ENCODE measurements around the gene SCGB2A2. TPM values are rescaled to one million over a fixed set of nuclear protein-coding genes. Genes with fewer than 3 reads are reported as not detected.

The SCGB2A2 gene
- not detected in 2 replicates for polyA plus RNA-seq (2013)

DNA sequence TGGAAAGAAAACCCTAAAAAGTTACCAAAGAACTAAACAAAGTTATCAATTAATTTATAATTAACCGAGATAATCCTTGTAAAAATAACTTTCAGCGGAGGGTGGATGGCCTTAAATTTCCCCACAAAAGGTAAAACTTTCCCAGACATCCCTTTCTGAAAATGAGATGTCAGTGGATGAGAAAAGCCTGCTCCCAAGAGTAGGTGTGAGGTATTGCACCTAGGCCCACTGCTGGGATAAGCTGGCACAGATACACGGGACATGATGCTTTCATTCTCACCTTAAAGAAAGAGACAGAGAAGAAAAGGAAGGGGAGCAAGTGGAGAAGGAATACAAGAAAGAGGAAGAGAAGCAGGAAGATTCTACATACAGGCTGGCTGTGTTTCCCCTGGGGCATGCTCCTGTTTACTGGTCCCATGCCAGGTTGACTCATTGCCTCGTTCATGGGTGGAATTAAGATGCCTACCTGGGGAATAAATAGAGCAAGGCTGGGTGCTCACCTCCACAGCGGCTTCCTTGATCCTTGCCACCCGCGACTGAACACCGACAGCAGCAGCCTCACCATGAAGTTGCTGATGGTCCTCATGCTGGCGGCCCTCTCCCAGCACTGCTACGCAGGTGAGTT, at the start of gene SCGB2A2:
TSS of gene SCGB2A2 (plus strand) at position 505 of the 625 bp plus-strand sequence. CDS start at position 564, 59 bp downstream.
- no peak within 1 kb of the TSS for H3K23ac ChIP-seq (ENCODE audit: low read length)
- H3K27ac ChIP-seq (ENCODE audit: low read depth, low read length) = no peak within 1 kb of the TSS
- no peaks in the 10 kb centered on the region for H3K27me3 ChIP-seq (ENCODE audit: insufficient read depth, low read length)
- H3K36me3 ChIP-seq (ENCODE audit: control insufficient read depth in 1 of 2, insufficient read depth in 2 of 2, low read length in 2 of 2) = no peaks in the 10 kb centered on the region
- no peak within 1 kb of the TSS for H3K4me3 ChIP-seq (ENCODE audit: low read depth, low read length)
- no peak within 1 kb of the TSS for H2BK5ac ChIP-seq (ENCODE audit: low read depth, low read length, poor library complexity)
- no peaks in the 10 kb centered on the region for H3K79me2 ChIP-seq (ENCODE audit: control insufficient read depth, insufficient read depth, low read length, poor library complexity)
- no peak within 1 kb of the TSS for H4K12ac ChIP-seq (ENCODE audit: low read depth, low read length)
- no peak within 1 kb of the TSS for H3K9ac ChIP-seq (ENCODE audit: low read length)
- no peak within 1 kb of the TSS for H4K8ac ChIP-seq (ENCODE audit: low read depth, low read length)
- no peak within 1 kb of the TSS for H2BK120ac ChIP-seq (ENCODE audit: insufficient read depth, low read length, poor library complexity)
- no peak for DNase-seq
- H3K79me1 ChIP-seq (ENCODE audit: low read length) = no peaks in the 10 kb centered on the region
- WGBS (ENCODE audit: extremely low coverage, insufficient coverage, insufficient read length) = no CpG with 5 or more reads among the region's 10 CpGs
- H2BK12ac ChIP-seq (ENCODE audit: low read length) = no peak within 1 kb of the TSS
- no peak within 1 kb of the TSS for H3K18ac ChIP-seq (ENCODE audit: low read length)
- no peak within 1 kb of the TSS for H4K91ac ChIP-seq (ENCODE audit: low read depth, low read length)
- no peaks in the 10 kb centered on the region for H3K4me1 ChIP-seq (ENCODE audit: control insufficient read depth in 1 of 2, insufficient read depth in 2 of 2, low read length in 2 of 2)
- H2AFZ ChIP-seq (ENCODE audit: insufficient read depth, low read length, poor library complexity) = no peak within 1 kb of the TSS
- peaks cover 2% of the 10 kb centered on the region for H3K9me3 ChIP-seq (ENCODE audit: insufficient read depth, low read depth, low read length)
- no peak within 1 kb of the TSS for H3K4me2 ChIP-seq (ENCODE audit: low read length)
- no peak within 1 kb of the TSS for H3K4ac ChIP-seq (ENCODE audit: low read depth, low read length)
- no peak within 1 kb of the TSS for H3K14ac ChIP-seq (ENCODE audit: low read length)
- no peak within 1 kb of the TSS for H2AK5ac ChIP-seq (ENCODE audit: low read length)

DNA sequence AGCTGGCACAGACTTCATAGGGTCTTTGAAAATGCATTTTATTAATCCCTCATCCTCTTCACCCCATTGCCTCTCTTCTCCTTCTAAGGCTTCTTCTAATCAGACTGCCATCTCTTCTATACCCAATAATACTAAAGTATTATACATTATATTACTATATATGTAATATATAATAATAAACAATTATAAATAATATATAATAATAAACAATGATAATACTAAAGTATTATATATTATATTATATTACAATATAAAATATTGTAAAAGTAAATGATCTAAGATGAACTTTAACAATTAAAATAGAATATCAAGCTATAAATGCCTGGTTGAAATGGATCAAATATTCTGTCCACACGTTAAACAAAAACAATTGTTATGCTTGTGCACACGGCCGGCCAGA, 48.5 kb upstream of the SCGB2A2 start:
- no peaks in the 10 kb centered on the region for H3K79me1 ChIP-seq (ENCODE audit: low read length)
- H3K14ac ChIP-seq (ENCODE audit: low read length) = no peak overlapping the region
- no peak overlapping the region for H3K27ac ChIP-seq (ENCODE audit: low read depth, low read length)
- H3K4me3 ChIP-seq (ENCODE audit: low read depth, low read length) = no peak overlapping the region
- no peak overlapping the region for H3K4ac ChIP-seq (ENCODE audit: low read depth, low read length)
- no peak overlapping the region for H3K18ac ChIP-seq (ENCODE audit: low read length)
- H2BK5ac ChIP-seq (ENCODE audit: low read depth, low read length, poor library complexity) = no peak overlapping the region
- no peak for DNase-seq
- no peaks in the 10 kb centered on the region for H3K36me3 ChIP-seq (ENCODE audit: control insufficient read depth in 1 of 2, insufficient read depth in 2 of 2, low read length in 2 of 2)
- H3K79me2 ChIP-seq (ENCODE audit: control insufficient read depth, insufficient read depth, low read length, poor library complexity) = no peaks in the 10 kb centered on the region
- no peak overlapping the region for H3K4me2 ChIP-seq (ENCODE audit: low read length)
- H4K91ac ChIP-seq (ENCODE audit: low read depth, low read length) = no peak overlapping the region
- no peaks in the 10 kb centered on the region for H3K9me3 ChIP-seq (ENCODE audit: insufficient read depth, low read depth, low read length)
- no peaks in the 10 kb centered on the region for H3K27me3 ChIP-seq (ENCODE audit: insufficient read depth, low read length)
- H2AFZ ChIP-seq (ENCODE audit: insufficient read depth, low read length, poor library complexity) = no peak overlapping the region
- H4K8ac ChIP-seq (ENCODE audit: low read depth, low read length) = no peak overlapping the region
- H3K4me1 ChIP-seq (ENCODE audit: control insufficient read depth in 1 of 2, insufficient read depth in 2 of 2, low read length in 2 of 2) = no peaks in the 10 kb centered on the region
- no peak overlapping the region for H2BK12ac ChIP-seq (ENCODE audit: low read length)
- WGBS (ENCODE audit: extremely low coverage, insufficient coverage, insufficient read length) = no CpG with 5 or more reads among the region's 3 CpGs
- H2AK5ac ChIP-seq (ENCODE audit: low read length) = no peak overlapping the region
- no peak overlapping the region for H3K9ac ChIP-seq (ENCODE audit: low read length)
- no peak overlapping the region for H2BK120ac ChIP-seq (ENCODE audit: insufficient read depth, low read length, poor library complexity)
- H4K12ac ChIP-seq (ENCODE audit: low read depth, low read length) = no peak overlapping the region
- no peak overlapping the region for H3K23ac ChIP-seq (ENCODE audit: low read length)

DNA sequence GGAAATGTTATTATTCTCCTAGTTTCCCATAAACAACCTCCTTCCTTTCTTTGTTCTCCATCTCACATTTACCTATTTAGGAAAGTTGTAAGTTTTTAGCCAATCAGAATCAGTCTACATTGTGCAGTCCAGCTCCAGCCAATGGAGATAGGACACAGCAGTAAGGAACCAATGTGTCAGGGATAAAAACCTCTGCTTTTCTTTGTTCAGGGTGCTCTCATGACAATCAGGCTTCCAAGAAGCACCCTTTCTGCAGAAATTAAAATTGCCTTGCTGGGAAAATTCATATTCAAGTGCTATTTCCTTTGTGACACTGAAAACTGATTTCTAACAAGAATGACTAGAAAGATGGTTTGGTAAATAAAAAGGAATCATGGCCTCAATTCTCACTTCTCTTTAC, 46.9 kb upstream of the SCGB2A2 start:
- no peak overlapping the region for H3K23ac ChIP-seq (ENCODE audit: low read length)
- H2AFZ ChIP-seq (ENCODE audit: insufficient read depth, low read length, poor library complexity) = no peak overlapping the region
- no peaks in the 10 kb centered on the region for H3K79me2 ChIP-seq (ENCODE audit: control insufficient read depth, insufficient read depth, low read length, poor library complexity)
- H2BK120ac ChIP-seq (ENCODE audit: insufficient read depth, low read length, poor library complexity) = no peak overlapping the region
- no peaks in the 10 kb centered on the region for H3K4me1 ChIP-seq (ENCODE audit: control insufficient read depth in 1 of 2, insufficient read depth in 2 of 2, low read length in 2 of 2)
- no peak overlapping the region for H2BK12ac ChIP-seq (ENCODE audit: low read length)
- no peaks in the 10 kb centered on the region for H3K9me3 ChIP-seq (ENCODE audit: insufficient read depth, low read depth, low read length)
- no peaks in the 10 kb centered on the region for H3K27me3 ChIP-seq (ENCODE audit: insufficient read depth, low read length)
- no peak overlapping the region for H3K18ac ChIP-seq (ENCODE audit: low read length)
- H3K4me3 ChIP-seq (ENCODE audit: low read depth, low read length) = no peak overlapping the region
- H3K4me2 ChIP-seq (ENCODE audit: low read length) = no peak overlapping the region
- H3K27ac ChIP-seq (ENCODE audit: low read depth, low read length) = no peak overlapping the region
- no peaks in the 10 kb centered on the region for H3K36me3 ChIP-seq (ENCODE audit: control insufficient read depth in 1 of 2, insufficient read depth in 2 of 2, low read length in 2 of 2)
- no peak overlapping the region for H4K12ac ChIP-seq (ENCODE audit: low read depth, low read length)
- DNase-seq = no peak
- no peak overlapping the region for H2AK5ac ChIP-seq (ENCODE audit: low read length)
- no peak overlapping the region for H3K14ac ChIP-seq (ENCODE audit: low read length)
- no peak overlapping the region for H4K91ac ChIP-seq (ENCODE audit: low read depth, low read length)
- H2BK5ac ChIP-seq (ENCODE audit: low read depth, low read length, poor library complexity) = no peak overlapping the region
- no peaks in the 10 kb centered on the region for H3K79me1 ChIP-seq (ENCODE audit: low read length)
- no peak overlapping the region for H3K9ac ChIP-seq (ENCODE audit: low read length)
- no peak overlapping the region for H4K8ac ChIP-seq (ENCODE audit: low read depth, low read length)
- no peak overlapping the region for H3K4ac ChIP-seq (ENCODE audit: low read depth, low read length)

DNA sequence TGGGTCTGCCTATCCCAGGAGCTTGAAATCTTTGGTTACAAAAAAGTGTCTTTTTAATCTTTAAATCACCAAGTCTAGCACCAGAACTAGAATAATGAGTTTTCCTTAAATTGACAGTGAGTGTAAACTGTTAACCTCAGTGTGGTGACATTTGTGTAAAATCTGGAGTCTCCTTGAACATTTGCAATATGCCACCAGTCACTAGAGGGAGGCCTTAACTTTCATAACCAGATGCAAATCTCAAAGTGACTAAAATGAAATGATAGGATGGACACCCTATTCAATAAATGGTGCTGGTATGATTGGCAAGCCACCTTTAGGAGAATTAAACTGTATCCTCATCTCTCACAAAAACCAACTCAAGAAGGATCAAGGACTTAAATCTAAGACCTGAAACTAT, 36.2 kb upstream of the SCGB2A2 start:
- H4K91ac ChIP-seq (ENCODE audit: low read depth, low read length) = no peak overlapping the region
- H2AK5ac ChIP-seq (ENCODE audit: low read length) = no peak overlapping the region
- no peak overlapping the region for H4K12ac ChIP-seq (ENCODE audit: low read depth, low read length)
- no peak overlapping the region for H3K27ac ChIP-seq (ENCODE audit: low read depth, low read length)
- peaks cover 1% of the 10 kb centered on the region for H3K9me3 ChIP-seq (ENCODE audit: insufficient read depth, low read depth, low read length)
- H3K4me3 ChIP-seq (ENCODE audit: low read depth, low read length) = no peak overlapping the region
- no peak overlapping the region for H2BK120ac ChIP-seq (ENCODE audit: insufficient read depth, low read length, poor library complexity)
- no peaks in the 10 kb centered on the region for H3K27me3 ChIP-seq (ENCODE audit: insufficient read depth, low read length)
- no peak overlapping the region for H3K4me2 ChIP-seq (ENCODE audit: low read length)
- H3K9ac ChIP-seq (ENCODE audit: low read length) = no peak overlapping the region
- no peak for DNase-seq
- no peak overlapping the region for H2AFZ ChIP-seq (ENCODE audit: insufficient read depth, low read length, poor library complexity)
- H4K8ac ChIP-seq (ENCODE audit: low read depth, low read length) = no peak overlapping the region
- H3K18ac ChIP-seq (ENCODE audit: low read length) = no peak overlapping the region
- no peaks in the 10 kb centered on the region for H3K79me1 ChIP-seq (ENCODE audit: low read length)
- H2BK12ac ChIP-seq (ENCODE audit: low read length) = no peak overlapping the region
- no peak overlapping the region for H3K4ac ChIP-seq (ENCODE audit: low read depth, low read length)
- H2BK5ac ChIP-seq (ENCODE audit: low read depth, low read length, poor library complexity) = no peak overlapping the region
- no peak overlapping the region for H3K23ac ChIP-seq (ENCODE audit: low read length)
- no peak overlapping the region for H3K14ac ChIP-seq (ENCODE audit: low read length)
- H3K4me1 ChIP-seq (ENCODE audit: control insufficient read depth in 1 of 2, insufficient read depth in 2 of 2, low read length in 2 of 2) = no peaks in the 10 kb centered on the region
- H3K79me2 ChIP-seq (ENCODE audit: control insufficient read depth, insufficient read depth, low read length, poor library complexity) = no peaks in the 10 kb centered on the region
- no peaks in the 10 kb centered on the region for H3K36me3 ChIP-seq (ENCODE audit: control insufficient read depth in 1 of 2, insufficient read depth in 2 of 2, low read length in 2 of 2)

Measured in trophoblast cell (in vitro differentiated cells and primary cell).